NOMO-1 treated with dmso at 0.1 percent for 144 hours (cell line): ENCODE measurements around the gene COPG2.
"Not testable (repeated sequence)": the region's sequence is repeated elsewhere in the genome, so short reads cannot be mapped to it uniquely, and the experiment has no call there.

Experiments
- DNase-seq: peaks from one replicate; lab custom pipeline; 2025; ENCODE audit not compliant: unreplicated experiment; lab: John Stamatoyannopoulos, UW

COPG2 gene

DNA sequence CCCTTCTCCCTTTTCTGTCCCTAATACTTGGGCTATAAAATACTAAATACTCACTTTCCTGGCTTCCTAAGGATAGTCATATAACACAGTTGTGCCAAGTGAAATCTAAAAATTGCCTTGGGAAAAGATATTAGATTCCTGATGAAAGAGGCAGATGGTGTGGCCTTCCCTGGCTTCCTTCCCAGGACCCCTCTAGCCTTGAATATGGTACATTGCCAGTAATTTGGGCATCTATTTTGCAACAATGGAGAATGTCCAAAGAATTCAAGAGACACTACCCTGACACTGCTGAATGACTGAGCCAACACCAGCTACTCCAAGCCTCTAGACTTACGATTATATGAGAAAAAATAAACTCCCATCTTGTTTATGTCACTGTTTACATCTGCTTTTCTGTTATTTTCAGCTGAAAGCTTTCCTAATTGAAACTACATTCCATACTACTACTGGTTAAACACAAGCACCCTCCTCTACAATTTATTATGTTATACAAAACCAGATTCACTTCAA, 17.9 kb downstream of the COPG2 start:
- no peak for DNase-seq

DNA sequence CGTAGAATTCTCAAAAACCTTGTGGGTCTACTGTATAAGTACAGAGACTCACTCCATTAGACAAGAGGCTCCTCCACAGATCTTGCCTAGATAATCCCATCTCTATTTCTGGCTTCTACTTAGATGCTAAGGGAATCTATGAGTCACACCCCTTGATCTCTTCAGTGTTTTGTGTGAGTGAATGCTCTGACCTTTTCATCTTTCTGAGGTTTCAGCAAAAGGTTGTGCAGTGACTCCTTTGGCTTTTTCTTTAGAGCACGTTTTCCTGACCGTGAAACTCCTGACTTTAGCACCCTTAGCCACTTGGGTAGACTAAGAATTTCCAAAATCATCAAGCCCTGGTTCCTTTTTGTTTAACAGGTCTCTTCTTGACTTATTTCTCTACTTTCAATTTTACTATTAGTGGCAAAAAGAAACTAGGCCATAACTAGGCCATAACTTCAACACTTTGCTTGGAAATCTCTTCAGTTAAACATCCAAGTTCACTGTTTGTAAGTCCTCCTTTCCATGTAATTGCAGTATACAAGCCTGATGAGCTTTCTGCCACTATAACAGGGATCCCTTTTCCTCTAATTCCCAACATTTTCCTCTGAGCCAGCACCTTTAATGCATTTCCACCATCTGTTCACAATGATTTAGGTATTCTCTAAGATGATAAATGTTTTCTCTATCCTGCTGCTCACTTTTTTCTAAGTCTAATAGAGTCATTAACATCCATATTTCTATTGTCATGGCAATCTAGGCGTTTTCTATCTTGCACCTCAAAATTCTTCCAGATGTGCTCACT, 19.4 kb downstream of the COPG2 start:
- no peak for DNase-seq

DNA sequence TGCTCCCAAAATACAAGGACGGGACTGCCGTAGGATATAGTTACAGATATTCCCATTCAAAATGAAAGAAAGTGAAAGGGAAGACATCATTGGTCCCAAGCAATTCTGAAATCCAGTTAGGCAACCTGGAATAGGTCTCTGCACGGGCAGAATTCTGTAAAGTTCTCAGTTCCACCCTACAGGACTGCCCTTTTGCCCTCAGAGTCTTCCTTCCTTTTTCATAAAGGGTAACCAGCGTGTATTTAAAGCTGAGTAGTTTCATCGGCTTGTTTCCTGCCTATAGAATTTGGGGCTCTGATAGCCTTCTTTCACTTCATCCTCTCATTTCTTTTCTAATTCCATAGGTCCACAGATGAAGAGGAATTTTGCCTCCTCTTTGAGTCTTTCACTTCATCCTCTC, 20.0 kb downstream of the COPG2 start:
- DNase-seq = no peak

DNA sequence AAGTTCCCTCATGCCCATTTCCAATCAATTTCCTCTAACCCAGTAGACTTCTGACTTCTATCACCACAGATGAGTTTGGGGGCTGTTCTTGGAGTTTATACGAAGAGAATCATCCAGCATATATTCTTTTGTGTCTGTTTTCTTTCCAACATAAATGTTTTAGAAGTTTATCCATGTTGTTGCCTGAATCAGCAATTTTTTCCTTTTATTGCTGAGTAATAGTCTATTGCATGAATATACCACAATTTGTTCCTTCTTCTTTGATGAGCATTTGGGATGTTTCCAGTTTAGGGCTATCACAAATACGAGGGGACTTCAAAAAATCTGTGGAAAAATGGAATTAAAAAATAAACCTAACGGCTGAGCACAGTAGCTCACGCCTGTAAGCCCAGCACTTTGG, 26.2 kb downstream of the COPG2 start:
- no peak for DNase-seq

DNA sequence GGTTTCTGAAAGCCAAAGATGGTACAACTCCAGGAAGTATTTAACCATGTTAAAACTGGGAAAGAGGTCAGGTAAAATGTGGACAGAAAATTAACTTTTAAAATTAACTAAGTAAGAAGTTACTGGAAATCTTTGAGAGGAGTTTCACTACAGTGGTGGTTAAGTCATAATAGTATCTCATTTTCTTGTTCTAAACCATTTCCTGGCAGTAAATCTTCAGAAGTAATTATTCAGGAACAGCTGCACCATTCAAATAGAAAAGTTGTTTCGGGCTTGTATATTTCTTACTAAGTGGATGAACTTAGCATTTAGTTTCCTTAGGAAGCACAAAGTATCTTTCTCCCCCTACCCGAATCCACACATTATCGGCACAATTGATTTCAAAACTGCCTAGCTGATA, 27.1 kb downstream of the COPG2 start:
- no peak for DNase-seq

DNA sequence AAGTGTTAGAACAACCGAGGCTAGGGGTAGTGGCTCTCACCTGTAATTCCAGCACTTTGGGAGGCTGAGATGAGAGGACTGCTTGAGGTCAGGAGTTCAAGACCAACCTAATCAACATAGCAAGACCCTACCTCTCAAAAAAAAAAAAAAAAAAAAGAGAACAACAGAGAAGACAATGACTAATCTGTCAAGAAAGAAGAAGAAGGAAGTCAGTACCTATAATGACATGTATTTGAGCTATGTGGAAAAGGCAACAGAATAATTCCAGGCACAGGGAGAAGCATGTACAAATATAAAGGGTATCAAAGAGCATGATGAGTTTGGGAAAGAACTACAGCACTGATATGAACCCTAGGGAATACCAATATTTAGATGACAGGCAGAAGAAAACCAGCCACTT, 27.5 kb downstream of the COPG2 start:
- DNase-seq = no peak

DNA sequence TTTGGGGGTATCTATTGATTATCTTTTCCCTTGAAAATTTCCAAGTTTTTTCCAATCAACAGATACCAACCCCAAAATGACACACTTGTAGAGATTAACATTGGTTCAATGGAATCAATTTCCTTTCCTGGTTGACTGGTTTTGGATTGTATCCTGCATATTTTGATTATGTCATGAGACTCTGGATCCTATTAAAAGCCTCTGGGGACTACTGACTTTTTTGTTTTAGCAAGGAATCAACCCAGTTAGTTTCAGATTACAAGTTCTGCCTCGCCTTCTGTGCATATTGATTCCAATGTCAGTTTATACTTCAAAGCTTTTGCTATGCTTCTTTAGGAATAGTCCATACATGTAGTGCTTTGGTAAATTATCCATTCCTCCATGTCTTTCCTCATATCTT, 29.2 kb downstream of the COPG2 start:
- DNase-seq = no peak

DNA sequence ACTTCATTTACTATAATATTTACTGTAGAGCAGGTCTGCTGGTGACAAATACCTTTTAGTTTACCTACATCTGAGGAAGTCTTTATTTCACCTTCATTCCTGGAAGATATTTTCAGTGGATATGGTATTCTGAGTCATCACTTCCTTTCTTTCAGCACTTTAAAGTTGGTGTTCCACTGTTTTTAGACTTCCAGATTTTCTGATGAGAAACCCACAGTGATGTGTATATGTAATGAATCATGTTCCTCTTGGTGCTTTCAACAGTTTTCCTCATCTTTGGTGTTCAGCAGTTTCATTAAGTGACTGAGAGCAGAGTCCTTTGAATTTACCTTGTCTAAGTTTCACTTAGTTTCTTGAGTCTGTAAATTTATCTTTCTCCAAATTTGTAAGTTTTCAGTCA, 36.4 kb downstream of the COPG2 start:
- no peak for DNase-seq

DNA sequence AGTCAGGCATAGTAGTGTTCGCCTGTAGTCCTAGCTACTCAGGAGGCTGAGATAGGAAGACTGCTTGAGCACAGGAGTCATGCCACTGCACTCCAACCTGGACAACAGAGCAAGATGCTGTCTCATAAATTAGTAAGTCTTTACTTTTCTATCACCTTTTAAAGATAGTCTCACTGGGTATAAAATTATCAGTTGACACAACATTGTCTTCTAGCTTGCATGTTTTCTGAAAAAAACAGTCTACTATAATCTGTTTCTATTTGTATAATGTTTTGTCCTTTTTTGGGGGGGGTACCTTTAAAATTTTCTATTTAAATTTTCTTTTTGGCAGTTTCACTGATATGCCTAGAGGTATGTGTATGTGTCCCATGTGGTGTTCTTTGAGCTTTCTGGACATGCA, 39.6 kb downstream of the COPG2 start:
- DNase-seq = no peak

DNA sequence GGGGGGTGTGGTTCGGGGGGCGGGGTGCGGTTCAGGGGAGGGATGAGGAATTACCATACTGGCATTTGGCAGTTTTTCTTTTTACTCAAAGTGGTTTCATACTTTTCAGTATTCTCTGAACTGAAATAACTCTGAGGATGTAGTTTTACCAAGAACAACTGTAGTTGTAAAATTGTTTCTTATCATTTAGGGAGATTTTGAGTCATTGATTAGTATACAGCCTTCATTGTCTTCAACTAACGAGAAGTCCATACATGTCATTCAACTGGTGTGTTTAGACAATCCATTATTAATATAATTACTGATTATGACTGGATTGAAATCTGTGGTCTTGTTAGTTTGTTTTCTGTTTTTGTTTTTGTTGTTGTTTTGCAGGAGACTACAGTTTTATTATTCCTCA, 40.8 kb downstream of the COPG2 start:
- DNase-seq = no peak

DNA sequence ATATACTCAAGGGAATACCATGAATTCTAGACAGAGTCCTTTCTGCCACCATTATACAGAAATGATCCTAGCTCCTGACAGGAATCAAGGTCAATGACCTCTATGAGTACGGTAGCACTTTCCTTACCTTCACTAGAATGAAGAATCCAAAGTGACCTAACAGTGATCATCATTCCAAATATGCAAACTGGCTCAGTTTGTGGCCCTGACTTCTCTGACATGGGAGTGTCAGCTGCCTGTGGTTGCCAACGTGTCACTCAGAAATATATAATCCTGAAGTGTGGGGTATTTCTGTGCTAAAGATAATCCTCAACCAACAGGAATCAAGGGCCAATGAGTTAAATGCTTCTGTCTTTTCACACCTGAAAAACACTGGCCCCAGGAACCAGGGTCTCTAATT, 45.7 kb downstream of the COPG2 start:
- no peak for DNase-seq

DNA sequence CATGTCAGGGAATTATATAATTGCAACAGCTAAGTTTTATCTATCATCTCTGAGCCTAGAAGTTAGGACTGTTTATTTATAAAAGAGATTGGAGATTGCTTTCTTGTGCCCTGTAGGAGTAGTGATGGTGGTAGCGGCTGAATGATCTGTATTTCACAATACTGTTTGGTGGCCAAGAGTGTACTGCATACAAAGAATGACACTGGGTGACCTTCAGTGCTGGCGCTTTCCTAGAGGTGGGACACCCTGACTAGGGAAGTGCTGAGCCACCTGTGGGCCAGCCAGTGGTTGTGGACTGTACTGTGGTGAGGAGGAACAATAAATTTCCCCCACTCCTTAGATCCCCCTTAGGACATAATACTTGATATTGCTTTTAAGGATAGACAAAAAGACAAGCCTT, 53.0 kb downstream of the COPG2 start:
- no peak for DNase-seq

DNA sequence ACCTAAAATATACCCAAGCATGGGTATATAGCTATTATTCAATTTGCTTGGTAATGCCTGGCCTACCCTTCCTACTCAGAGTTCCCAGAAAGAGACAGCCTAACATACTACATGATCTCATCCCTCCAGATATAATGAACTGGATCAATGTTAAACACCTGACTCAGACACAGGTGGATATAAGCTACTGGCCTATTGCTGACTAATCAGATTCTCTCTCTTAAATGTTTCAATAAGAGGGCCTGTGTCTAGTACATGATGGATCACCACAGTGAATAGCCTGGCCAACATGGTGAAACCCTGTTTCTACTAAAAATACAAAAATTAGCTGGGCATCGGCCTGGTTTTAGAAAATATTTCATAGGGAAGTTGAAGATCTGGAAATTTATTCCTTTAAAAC, 54.1 kb downstream of the COPG2 start:
- DNase-seq = no peak

DNA sequence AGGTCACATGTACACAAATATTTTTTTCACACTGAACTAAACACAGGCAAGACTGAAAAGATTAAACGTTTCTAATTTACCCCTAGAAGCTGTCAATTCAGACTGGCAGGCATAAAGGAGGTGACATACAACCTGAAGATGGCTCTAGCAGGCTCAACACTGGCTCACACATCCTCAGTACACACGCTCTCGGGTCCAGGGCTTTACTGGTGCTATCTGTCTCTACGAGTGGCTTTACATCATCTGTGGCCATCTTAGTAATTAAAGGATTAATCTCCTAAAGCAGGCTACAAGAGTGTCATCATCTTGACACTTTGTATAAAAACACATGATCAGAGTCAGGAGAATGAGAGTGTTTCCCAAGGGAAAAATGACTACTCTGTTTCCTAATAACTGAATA, 57.3 kb downstream of the COPG2 start:
- no peak for DNase-seq

DNA sequence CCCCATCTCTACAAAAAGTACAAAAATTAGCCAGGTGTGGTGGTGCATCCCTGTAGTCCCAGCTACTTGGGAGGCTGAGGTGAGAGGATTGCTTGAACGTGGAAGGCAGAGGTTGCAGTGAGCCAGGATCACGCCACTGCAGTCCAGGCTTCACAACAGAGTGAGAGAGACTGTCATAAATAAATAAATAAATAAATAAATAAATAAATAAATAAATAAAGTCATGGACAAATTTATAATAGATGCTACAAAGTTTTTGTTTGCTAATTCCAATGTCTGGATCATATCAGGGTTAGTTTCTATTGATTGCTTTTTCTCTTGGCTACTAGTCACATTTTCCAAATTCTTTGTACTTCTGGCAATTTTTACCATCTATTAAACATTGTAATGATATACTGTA, 61.5 kb downstream of the COPG2 start:
- DNase-seq = not testable (repeated sequence)

DNA sequence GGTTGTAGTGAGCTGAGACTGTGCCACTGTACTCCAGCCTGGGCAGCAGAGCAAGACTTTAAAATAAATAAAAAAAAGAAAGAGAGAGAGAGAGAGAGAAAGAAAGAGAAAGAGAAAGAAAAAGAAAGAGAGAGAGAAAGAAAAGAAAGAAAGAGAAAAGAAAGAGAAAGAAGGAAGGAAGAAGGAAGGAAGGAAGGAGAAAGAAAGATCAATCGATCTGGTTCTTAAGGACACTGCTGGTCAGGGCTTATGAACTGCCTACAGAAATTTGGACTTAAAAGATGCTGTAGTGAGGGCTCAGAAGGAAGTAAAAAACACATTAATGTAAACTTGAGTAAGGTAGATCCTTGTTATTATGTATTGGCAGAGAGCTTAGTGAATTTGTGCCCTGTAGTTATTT, 62.4 kb downstream of the COPG2 start:
- DNase-seq = no peak

DNA sequence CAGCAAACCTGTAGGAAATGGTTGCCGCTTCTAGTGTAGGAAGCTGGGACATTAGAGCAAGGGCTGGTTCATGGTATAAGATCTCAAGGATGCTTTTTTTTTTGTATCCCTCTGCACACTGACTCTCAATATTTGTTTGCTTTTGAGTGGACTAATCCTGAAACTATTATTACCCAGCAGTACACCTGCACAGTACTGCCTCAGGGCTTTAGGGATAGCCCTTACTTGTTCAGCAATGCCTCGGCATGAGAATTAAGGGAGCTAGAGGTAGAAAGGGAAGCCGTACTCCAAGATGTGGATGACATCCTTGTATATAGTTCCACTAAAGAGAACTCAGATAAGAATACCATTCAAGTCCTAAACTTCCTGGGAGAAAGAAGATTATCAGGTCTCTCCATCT, 70.5 kb downstream of the COPG2 start:
- no peak for DNase-seq

DNA sequence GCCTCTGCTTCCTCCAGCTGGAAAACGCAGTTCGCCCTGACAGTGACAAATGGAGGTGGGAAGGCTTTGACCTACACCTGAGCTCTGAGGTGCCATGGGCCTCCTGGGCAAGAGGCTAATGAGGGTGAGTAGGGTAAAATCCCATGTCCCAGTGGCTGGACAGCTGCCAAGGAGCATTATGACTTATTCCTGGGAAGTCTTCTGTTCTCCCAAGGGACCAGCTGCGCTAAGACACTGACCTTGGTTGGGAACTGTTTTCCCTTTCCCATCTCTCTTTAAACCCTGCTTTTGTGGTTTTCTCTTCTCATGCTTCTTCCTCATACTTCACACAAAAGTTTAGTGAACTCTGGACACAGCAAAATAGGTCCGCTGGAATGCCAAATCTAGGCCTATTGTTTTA, 72.6 kb downstream of the COPG2 start:
- DNase-seq = no peak

DNA sequence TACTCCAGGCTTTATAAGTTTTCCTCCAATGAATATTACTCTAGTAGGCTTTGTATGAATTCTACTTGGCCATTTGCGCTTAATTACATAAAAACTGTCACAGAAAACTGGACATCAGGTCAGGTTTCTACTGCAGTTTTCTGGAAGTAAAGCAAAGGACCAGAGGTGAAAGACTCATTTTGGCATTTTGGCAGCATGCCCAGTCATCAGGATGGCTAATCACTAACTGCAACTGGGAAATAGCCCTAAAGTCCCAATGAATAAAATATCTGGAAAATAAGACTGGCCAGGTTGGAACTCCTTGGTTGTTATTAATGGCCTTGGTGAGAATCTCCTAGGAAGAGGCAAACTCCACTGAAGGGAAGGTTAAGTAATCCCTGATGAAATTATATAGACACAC, 75.5 kb downstream of the COPG2 start:
- DNase-seq = no peak

DNA sequence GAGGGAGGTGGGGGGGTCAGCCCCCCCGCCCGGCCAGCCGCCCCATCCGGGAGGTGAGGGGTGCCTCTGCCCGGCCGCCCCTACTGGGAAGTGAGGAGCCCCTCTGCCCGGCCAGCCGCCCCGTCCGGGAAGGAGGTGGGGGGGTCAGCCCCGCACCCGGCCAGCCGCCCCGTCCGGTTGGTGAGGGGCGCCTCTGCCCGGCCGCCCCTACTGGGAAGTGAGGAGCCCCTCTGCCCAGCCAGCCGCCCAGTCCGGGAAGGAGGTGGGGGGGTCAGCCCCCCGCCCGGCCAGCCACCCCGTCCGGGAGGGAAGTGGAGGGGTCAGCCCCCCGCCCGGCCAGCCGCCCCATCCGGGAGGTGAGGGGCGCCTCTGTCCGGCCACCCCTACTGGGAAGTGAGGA, 77.1 kb downstream of the COPG2 start:
- not testable (repeated sequence) for DNase-seq

DNA sequence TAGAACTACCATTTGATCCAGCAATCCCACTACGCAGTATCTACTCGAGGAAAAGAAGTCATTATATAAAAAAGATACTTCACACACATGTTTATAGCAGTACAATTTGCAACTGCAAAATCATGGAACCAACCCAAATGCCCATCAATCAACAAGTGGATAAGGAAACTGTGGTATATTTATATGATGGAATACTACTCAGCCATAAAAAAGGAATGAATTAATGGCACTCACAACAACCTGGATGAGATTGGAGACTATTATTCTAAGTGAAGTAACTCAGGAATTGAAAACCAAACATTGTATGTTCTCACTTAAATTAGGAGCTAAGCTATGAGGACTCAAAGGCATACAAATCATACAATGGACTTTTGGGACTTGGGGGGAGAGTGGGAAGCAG, 82.6 kb downstream of the COPG2 start:
- not testable (repeated sequence) for DNase-seq

DNA sequence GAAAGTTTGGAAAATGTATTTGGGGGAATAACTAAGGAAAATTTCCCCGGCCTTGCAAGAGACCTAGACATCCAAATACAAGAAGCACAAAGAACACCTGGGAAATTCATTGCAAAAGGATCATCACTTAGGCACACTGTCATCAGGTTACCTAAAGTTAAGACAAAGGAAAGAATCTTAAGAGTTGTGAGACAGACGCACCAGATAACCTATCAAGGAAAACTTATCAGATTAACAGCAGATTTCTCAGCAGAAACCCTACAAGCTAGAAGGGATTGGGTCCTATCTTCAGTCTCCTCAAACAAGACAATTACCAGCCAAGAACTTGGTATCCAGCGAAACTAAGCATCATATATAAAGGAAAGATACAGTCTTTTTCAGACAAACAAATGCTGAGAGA, 93.4 kb downstream of the COPG2 start:
- DNase-seq = not testable (repeated sequence)

DNA sequence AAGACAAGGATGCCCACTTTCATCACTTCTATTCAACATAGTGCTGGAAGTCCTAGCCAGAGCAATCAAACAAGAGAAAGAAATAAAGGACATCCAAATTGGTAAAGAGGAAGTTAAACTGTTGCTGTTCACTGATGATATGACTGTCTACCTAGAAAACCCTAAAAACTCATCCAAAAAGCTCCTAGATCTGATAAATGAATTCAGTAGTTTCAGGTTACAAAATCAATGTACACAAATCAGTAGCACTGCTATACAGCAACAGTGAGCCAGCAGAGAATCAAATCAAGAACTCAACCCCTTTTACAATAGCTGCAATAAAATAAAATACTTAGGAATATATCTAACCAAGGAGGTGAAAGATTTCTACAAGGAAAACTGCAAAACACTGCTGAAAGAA, 98.4 kb downstream of the COPG2 start:
- DNase-seq = not testable (repeated sequence)
